ENCODE data around the gene CALCOCO2.
"Not testable (repeated sequence)": the region's sequence is repeated elsewhere in the genome, so short reads cannot be mapped to it uniquely, and the experiment has no call there.

Gene CALCOCO2

DNA sequence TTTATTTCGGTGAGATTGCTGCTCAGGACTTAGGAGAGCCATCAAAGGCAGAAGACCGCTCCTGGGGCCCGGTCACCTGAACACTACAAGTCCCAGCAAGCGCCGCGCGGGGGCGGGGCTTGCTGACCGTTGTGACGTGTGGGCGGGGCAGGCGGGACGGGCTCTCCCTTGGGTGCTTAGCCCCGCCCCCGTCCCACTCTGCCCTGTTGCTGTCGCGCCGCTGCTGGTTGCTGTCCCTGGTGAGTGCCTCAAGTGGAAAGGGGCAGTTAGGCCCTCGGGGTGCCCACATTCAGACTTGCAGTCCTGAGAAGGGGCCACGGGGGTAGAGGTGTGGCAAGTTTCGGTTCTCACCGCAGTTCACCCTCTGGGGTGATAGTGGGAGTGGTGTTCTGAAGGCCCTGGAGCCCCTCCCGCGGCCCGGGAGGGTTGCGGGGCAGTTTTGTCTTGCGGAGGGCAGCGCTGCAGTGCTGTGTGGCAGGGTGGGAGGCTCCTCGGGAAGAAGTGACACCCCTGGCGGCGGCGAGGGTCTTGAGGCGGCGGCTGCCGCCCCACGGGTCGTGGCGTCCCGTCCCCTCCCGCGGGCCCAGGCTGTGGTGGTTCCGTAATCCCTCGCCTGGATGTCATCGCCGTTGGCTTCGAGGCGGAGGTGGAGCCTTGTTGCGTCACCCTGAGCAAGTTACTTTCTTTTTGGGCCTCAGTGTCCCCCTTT, at the start of gene CALCOCO2:
Gene CALCOCO2, plus strand, starts transcription at position 196 of the 709 bp plus-strand sequence. CDS start 10,673 bp downstream, outside the sequence.
- DNase-seq (ENCODE audit: low spot score): peak; percentile 96

DNA sequence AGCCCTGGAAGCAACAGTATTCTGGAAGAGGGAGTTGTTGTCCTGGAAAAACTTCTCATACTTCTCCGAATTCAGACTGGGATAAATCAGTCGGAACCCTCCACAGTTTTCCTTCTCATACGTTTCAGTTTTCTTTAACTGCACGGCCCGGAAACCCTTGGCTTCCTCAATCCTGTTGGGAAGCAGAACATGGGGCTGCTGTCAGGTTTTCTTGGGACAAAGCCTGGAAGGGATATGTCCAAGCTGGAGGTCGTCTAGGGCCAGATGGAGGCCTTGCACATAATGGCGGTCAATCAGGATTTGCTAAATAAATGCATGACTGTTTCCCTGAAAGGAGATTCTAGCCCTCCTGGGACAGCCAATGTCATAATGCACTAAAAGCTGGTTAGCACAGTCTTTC, 43.0 kb upstream of the CALCOCO2 start:
- DNase-seq (ENCODE audit: low spot score): no peak

DNA sequence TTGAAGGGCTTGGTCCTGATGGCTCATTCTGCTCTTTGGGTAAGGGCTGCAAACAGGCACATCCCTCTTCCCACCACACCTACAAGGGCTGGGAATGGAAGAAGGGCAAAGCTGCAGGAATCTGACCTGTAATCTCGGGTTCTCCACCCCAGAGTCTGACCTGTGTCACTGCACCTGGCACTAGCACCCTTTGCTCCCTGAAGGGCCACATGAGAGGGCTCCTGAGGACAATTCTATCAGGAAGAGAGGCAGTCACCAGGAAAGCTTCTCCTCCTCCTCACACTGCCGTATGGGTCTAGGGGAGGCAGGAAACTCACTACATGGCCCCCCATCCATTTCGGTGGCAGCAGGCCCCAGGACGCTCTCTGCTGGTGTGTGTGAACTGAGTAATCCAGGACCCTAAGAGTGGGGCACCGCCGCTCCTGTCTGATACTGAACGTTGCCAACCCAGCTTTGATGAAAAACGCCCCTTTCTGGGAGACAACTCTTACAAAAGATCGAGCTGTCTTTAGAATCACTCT, 40.2 kb upstream of the CALCOCO2 start:
- no peak for DNase-seq (ENCODE audit: low spot score)

GRCh38 chr17:48791128-48792032, 39.5 kb upstream of the CALCOCO2 start:
- peak; percentile 83 for DNase-seq (ENCODE audit: low spot score)

GRCh38 chr17:48792033-48792798, 38.6 kb upstream of the CALCOCO2 start:
- DNase-seq (ENCODE audit: low spot score): no peak

DNA sequence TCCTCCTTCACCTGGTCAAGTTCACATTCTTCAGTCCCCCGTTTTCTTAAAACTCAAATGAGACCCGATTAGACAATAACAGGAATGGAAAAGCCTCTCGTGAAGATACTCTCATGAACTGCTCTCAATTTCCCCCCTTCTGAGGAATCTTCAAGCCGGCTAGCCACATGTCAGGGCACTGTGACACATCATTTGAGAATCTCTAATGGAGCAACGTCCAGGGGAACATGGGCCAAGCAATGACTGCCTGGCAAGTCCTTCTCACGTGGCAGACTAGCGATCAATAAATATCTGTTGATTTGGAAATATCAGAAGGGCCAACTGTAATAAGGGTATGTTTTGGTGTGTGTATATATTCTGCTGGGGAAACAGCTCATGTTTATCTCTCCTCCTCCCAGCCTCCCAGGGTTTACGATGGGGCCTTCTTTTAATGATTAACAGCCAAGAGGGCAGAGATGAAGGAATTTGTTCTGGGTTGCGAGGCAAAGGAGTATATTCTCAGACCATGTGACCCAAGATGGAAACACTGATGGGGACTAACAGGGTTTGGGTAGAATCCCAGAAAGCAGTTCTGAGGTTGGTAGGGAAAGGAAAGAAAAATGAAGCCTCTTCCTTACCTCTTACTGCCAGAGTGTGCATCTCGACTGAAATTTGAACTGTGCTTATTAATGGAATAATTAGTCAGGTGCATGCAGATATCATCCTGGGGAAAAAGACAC, 35.2 kb upstream of the CALCOCO2 start:
- no peak for DNase-seq (ENCODE audit: low spot score)

DNA sequence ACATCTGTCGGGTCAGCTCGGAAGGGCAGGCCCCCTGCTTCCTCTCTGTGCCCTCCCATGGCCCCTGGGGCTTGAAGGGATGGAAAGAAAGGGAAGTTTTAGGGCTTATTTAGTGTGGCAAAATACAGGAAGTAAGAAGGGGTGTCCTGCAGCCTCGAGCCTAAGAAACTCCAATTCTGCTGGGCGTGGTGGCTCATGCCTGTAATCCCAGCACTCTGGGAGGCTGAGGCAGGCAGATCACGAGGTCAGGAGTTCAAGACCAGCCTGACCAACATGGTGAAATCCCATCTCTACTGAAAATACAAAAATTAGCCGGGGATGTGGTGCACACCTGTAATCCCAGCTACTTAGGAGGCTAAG, 34.7 kb upstream of the CALCOCO2 start:
- DNase-seq (ENCODE audit: low spot score): not testable (repeated sequence)

- no peak for DNase-seq (ENCODE audit: low spot score)
Measured at GRCh38 chr17:48799069-48799723, 31.6 kb upstream of the CALCOCO2 start.

- DNase-seq (ENCODE audit: low spot score): no peak
Measured at GRCh38 chr17:48800626-48801217, 30.1 kb upstream of the CALCOCO2 start.

DNA sequence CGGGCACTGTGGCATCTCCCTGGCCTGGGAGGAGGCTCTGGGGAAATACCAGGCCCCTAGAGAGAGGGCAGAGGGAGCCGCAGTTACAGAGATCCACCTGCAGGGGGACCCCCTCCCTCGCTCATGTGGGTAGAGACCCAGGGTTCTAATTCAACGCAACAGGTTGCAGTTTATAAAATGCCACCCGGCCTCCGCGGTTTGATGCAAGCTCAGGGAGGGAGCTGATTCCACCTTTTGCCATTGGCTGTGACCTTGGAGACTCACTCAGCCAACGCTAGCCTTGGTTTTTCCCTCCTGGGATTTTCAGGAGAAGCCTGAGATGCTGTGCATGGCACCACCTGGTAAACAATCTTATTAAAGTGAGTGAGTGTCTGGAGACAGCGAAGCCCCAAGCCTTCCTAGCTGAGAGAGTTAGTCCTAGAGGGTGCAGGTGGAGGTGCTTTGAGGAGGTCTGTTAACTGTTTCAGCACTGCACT, 25.9 kb upstream of the CALCOCO2 start:
- DNase-seq (ENCODE audit: low spot score): peak; percentile 69

DNA sequence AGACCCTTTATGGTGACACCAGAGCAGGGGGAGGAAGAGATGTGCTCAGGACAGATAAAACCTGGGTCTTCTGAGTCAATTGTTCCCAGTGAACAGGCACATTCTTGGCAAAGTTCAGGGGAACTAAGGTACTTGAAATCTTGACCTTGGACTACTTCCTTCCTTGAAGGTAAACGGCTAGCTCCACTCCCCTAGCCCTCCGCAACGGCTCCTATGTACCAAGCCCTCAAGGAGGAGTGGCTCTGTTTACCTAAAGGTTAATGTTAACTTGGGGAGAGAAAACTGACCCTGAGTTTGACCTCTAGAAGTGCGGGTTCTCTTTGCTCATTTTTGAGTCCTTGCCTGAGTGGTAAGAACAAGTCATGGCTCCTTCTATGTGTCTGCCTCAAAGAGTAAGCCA, 21.7 kb upstream of the CALCOCO2 start:
- no peak for DNase-seq (ENCODE audit: low spot score)

DNA sequence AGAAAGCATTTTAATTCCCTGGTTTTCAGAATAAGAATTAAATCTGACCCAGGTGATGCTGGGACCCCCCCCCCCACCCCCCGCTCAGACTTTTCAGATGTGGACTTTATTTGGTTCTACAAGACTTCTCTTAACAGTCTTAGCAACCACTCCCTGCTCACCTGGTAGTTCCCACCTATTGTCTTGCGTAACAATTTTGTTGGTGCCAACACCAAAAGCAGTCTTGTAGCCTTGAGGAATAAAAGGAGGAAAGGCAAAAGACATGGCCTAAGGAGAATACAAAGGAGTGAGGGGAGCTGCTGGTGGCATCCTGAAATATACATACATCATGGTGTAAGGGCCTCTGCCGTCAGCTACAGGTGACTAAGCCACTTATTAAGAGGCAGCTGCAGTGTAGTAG, 18.8 kb upstream of the CALCOCO2 start:
- DNase-seq (ENCODE audit: low spot score): no peak

DNA sequence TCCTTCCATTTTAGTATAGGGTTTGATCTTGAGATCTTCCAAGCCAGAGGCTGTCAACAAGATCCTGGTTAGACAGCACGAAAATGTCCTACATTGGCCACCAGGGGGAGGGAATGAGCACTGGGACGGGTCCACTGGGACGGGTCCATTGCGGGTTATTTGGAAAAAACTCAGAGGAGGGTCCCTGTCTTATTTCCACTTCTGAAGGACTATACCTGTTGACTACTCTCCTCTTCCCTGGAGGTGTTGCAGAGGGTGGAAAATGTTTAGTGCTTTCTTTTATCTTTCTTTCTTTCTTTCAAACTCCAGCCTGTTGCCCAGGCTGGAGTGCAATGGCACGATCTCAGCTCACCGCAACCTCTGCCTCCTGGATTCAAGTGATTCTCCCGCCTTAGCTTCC, 16.3 kb upstream of the CALCOCO2 start:
- peak; percentile 64 for DNase-seq (ENCODE audit: low spot score)

DNA sequence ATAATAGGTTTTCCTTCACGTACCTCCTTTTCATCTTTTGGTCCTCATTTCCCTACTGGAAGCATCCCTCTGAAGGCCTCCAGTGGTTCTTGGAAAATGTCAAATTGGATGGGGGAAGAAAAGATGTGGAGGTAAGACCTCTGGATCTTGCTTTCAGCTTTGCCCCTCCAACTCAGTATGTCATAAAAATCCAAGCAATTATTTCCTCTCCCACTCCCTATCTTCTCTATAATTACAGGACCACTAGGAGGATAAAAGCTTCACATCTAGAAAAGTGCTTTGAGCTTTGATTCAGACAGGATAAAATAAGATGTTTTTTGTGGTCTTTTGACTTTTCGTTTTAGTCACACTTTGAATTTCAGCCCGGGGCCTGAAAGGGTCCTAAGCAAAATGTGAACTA, 15.5 kb upstream of the CALCOCO2 start:
- DNase-seq (ENCODE audit: low spot score): no peak

- DNase-seq (ENCODE audit: low spot score): no peak
Measured at GRCh38 chr17:48816438-48816773, 14.4 kb upstream of the CALCOCO2 start.

- peak; percentile 85 for DNase-seq (ENCODE audit: low spot score)
Measured at GRCh38 chr17:48816774-48817590, 13.9 kb upstream of the CALCOCO2 start, which contains the start of gene TTLL6. TSS of gene TTLL6 (minus strand) at chr17:48817229. CDS start at chr17:48817072, 157 bp downstream.

GRCh38 chr17:48818361-48818841, 12.4 kb upstream of the CALCOCO2 start:
- DNase-seq (ENCODE audit: low spot score): no peak

DNA sequence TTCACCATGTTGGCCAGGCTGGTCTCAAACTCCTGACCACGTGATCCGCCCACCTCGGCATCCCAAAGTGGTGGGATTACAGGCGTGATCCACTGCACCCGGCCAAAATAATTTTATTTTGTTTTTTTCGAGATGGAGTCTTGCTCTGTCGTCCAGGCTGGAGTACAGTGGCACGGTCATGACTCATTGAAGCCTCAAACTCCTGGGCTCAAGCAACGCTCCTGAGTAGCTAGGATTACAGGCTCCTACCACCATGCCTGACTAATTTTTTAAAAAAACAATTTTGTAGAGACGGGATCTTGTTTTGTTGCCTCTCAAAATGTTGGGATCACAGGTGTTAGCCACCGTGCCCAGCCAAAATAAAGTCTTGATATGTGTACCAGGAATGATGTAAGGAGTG, 11.4 kb upstream of the CALCOCO2 start:
- DNase-seq (ENCODE audit: low spot score): no peak

GRCh38 chr17:48820936-48821335, 9.9 kb upstream of the CALCOCO2 start:
- not testable (repeated sequence) for DNase-seq (ENCODE audit: low spot score)

Data from cerebellar cortex (tissue), 1 donor.